ENCODE results near the gene SASH1. TPM values are rescaled to one million over a fixed set of nuclear protein-coding genes. Genes with fewer than 3 reads are reported as not detected.
A peak's percentile ranks its signal among the peaks of the same experiment; 100 is the strongest.
"Not testable (repeated sequence)": the region's sequence is repeated elsewhere in the genome, so short reads cannot be mapped to it uniquely, and the experiment has no call there.

Gene SASH1
- total and polyA plus RNA-seq, 8 donors, result 5.8 to 82.6 (median 16.3) TPM

- DNase-seq, result no peak
- Histone ChIP-seq H3K36me3 (no peaks in the 10 kb centered on the region), H3K4me1 (peaks cover 0 to 3% (median 0%) of the 10 kb centered on the region in 4 donors), H3K4me3 (no peak overlapping the region), H3K27ac (no peak overlapping the region), H3K9me3 (peaks cover 0 to 15% (median 1%) of the 10 kb centered on the region in 4 donors), H3K27me3 (no peaks in the 10 kb centered on the region)
- intact Hi-C loops (cut with DNase I; ENCODE audit: low total_unique reads), result no loop called here
- TF ChIP-seq CTCF (IDR thresholded peaks at IDR 0.05), result no peak
- no peak for TF ChIP-seq EP300 (IDR thresholded peaks at IDR 0.05)
- TF ChIP-seq POLR2A (IDR thresholded peaks at IDR 0.05), result no peak
- WGBS, 5 donors, result 79 to 89% (median 86%) methylated on average over 5 of the region's 5 CpGs
These were observed 241.0 kb downstream of the SASH1 start for GRCh38 chr6:148583631-148584030.

GRCh38 chr6:148585641-148586040 is 243.0 kb downstream of the SASH1 start:
- H3K36me3 ChIP-seq; H3K27ac ChIP-seq; H3K27me3 ChIP-seq; intact Hi-C loops (cut with DNase I; ENCODE audit: low total_unique reads); DNase-seq; H3K4me3 ChIP-seq; H3K4me1 ChIP-seq: not testable (repeated sequence)
- peaks cover 0 to 15% (median 4%) of the 10 kb centered on the region in 4 donors for H3K9me3 ChIP-seq
- WGBS, 5 donors, result 86 to 98% (median 89%) methylated on average over 1 of the region's 1 CpG

GRCh38 chr6:148590883-148591282 is 248.2 kb downstream of the SASH1 start:
- DNase-seq, result no peak
- H3K27me3 ChIP-seq, result no peaks in the 10 kb centered on the region
- peaks cover 0 to 12% (median 5%) of the 10 kb centered on the region in 4 donors for H3K4me1 ChIP-seq
- no peaks in the 10 kb centered on the region for H3K36me3 ChIP-seq
- no peak overlapping the region for H3K27ac ChIP-seq
- TF ChIP-seq POLR2AphosphoS5 (IDR thresholded peaks at IDR 0.05) (no peak), POLR2A (IDR thresholded peaks at IDR 0.05) (no peak), EP300 (IDR thresholded peaks at IDR 0.05) (no peak), CTCF (IDR thresholded peaks at IDR 0.05) (no peak)
- 80 to 93% (median 88%) methylated on average over 6 of the region's 6 CpGs for WGBS, 5 donors
- intact Hi-C loops (cut with DNase I; ENCODE audit: low total_unique reads), result no loop called here
- H3K9me3 ChIP-seq, result peaks cover 0 to 5% (median under 1%) of the 10 kb centered on the region in 4 donors
- no peak overlapping the region for H3K4me3 ChIP-seq

- DNase-seq, result no peak
- no peak for TF ChIP-seq CTCF (IDR thresholded peaks at IDR 0.05)
- Histone ChIP-seq H3K27me3 (no peaks in the 10 kb centered on the region), H3K36me3 (no peaks in the 10 kb centered on the region), H3K4me1 (peaks cover 0 to 12% (median 5%) of the 10 kb centered on the region in 4 donors), H3K27ac (no peak overlapping the region), H3K4me3 (no peak overlapping the region), H3K9me3 (peaks cover 0 to 5% (median 0%) of the 10 kb centered on the region in 4 donors)
- intact Hi-C loops (cut with DNase I; ENCODE audit: low total_unique reads), result no loop called here
These were observed 249.0 kb downstream of the SASH1 start for GRCh38 chr6:148591656-148592055.

- no peak overlapping the region for H3K4me3 ChIP-seq
- peak in 1 of 2 donors; percentile 40 for DNase-seq
- H3K4me1 ChIP-seq, result peaks cover 0 to 12% (median 6%) of the 10 kb centered on the region in 4 donors
- H3K27me3 ChIP-seq, result no peaks in the 10 kb centered on the region
- H3K27ac ChIP-seq, result peak overlapping the region in 4 of 5 donors; percentile 41 to 75 (median 54)
- WGBS, 5 donors, result 59 to 77% (median 73%) methylated on average over 16 of the region's 16 CpGs
- intact Hi-C loops (cut with DNase I; ENCODE audit: low total_unique reads), result no loop called here
- TF ChIP-seq CTCF (IDR thresholded peaks at IDR 0.05) (no peak), POLR2AphosphoS5 (IDR thresholded peaks at IDR 0.05) (peak in 1 of 3 donors; percentile 64)
- H3K36me3 ChIP-seq, result no peaks in the 10 kb centered on the region
- H3K9me3 ChIP-seq, result peaks cover 0 to 5% (median 0%) of the 10 kb centered on the region in 4 donors
These were observed 250.6 kb downstream of the SASH1 start for GRCh38 chr6:148593130-148593812.
